GM15510 (cell line): Measurements from ENCODE around the gene PKHD1.

Experiments used
- POLR2A ChIP-seq: IDR thresholded peaks from 3 replicates; pipeline ENCODE4 v1.6.1; 2011; ENCODE audit warnings: borderline replicate concordance; ENCODE audit not compliant: insufficient read length; ENCODE audit errors: extremely low read depth

Gene PKHD1

DNA sequence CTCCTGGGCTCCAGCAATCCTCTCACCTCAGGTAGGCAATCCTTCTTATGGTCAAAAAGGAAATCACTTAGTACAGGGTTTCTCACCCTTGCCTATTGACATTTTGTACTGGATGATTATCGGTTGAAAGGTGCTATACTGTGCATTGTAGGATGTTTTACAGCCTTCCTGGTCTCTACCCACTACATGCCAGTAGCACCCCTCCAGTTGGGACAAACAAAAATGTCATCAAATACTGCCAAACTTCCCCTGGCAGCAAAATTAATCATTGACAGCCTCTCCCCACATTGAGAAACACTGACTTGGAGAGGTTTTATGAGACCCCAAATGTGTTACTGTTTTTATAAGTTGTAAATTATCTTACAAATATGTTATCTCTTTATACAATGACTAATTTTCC is 368.1 kb downstream of the PKHD1 start:
- TF ChIP-seq POLR2A: no peak

DNA sequence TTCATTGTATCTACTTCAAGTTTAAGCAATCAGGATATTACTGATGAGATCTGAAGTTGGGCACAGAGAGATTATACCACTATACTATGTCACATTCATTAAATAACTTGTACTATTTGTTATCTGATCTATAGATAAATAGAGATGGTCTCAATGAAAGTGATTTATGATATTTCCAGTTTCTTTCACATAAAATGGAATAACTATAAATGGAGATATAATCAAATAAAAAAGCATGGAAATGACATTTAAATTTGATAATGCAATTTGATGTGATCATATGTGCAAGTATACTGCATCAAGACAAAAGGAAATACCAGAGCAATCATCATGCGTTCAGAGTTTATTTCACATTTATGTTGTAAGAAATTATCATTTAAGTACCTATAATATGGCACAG is 368.9 kb downstream of the PKHD1 start:
- no peak for TF ChIP-seq POLR2A

DNA sequence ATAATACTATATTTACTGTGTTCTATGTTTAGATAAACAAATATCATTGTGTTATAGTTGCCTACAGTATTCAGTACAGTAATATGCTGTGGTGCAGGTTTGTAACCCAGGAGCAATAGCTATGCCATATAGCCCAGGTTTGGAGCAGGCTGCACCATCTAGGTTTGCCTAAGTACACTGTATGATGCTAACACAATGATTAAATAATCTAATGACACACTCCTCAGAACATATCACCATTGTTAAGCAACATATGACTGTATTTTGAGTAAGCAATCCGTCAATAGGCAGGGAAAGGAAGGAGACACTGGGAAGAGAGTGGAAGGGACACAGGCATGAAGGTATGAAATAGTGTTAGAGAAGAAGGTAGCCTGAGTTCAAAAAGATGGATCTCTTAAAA is 369.9 kb downstream of the PKHD1 start:
- no peak for TF ChIP-seq POLR2A

DNA sequence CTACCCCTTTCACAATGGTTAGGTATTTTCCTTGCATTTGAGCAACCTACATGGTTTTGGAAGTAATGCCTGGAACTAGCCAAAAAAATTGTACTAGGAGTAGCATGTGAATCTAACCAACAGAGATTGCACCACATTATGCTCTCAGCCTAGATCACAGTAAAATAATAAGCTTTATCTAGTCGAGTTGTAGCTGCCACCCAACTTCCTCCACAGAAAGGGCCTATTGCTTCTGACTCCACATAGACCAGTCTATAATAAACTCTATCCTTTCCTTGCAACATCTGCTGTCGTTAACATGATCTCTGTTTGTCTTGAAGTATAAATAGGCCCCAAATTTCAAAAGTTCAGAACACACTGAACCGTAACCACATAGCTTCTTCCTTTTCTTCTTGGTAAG is 375.5 kb downstream of the PKHD1 start:
- no peak for TF ChIP-seq POLR2A

DNA sequence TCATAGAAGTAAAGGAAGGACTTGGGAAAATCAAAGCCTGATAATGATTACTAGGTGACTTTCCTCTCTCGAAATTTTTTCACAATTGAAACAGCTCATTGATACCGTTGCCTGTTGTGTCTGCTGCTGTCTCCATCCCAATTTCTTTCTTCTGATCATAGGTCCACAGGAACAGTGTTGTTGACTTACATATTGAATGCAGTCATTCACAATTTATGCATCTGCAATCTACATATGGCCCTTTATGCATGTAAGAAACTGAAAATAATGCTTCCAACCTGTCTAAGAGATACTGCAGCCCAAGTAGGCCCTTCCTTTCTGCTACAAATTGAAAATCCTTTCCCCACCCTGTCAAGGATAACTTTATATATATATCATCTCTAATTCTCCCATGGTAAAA is 381.3 kb downstream of the PKHD1 start:
- no peak for TF ChIP-seq POLR2A

DNA sequence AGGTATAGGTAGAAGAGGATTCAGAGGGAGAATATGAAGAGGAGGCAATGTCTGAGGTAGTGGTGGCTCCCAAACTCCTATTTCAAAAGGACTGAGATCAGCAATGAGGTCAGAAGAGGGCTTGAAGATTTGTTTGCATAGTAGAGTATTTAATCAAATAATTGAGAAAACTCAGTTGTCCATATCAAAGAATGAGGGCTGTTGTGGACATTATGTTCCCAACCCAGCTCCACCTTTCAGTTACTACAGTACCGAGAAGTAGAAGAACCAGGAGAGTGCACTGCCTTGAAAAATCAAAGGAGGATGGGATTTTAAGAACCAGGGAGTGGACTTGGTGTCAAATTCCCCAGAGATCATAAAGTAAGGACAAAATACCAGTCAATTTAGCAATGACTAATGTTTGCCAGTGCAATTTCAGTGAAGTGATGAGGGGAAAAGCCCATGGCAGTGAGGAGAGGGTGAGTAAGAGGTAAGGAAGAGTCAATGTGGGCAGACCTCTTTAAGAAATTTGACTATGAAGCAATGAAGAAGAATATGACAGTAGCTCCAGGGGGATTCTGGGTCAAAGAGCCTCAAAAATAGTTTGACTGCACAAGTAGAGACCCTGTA is 382.4 kb downstream of the PKHD1 start:
- no peak for TF ChIP-seq POLR2A

DNA sequence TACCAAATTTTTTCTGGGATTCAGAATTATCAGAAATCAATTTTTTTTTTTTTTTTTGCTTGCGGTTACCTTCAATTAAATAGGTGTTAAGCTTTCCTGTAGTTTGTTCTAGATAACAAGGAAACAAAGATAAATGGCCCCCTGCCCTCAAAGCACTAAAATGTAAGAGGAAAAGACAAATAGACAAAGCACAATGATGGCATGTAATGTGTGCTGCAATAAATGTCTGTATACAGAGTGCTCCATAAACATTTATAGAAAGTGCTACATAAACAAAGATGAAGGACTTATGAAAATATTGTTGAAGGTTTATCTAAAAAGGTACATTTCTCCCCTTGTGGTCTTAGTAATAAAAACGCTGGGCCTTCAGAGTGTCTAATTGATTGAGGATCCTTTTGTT is 384.6 kb downstream of the PKHD1 start:
- TF ChIP-seq POLR2A: no peak

DNA sequence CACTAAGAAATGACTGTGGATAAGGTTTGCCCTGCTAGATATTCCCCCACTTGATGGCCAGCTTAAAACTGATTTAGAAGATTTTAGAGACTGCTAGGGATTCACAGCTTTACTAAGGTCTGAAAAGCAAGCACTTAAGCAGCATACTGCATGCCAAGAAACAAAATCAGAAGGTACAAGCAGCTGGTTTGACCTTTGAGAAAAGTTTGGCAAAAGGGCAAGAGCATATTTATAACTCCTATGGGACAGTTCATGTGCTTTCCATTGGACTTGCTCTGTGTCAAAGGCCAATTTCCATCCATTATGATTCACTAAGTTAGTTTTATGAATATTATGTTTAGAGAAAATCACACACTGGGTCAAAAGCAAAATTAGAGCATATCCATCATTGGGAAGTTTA is 402.8 kb downstream of the PKHD1 start:
- TF ChIP-seq POLR2A: no peak

DNA sequence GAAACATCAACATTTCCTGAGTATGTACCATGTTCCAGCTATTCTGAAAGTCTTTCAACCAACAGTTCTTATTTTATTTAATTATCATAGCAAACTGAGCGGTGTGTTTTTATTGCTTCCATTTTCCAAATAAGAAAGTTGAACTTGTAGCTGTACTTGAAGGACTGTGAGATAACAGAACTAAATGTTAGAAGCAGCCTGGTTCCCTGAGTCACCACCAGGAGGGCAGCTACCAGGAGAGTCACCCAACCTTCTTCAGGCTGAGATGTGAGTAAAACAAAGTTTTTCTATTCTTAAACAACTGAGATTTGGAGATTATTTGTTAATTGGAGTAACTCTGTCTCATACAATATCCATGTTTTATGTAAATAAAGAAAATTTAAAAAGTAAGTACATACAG is 403.4 kb downstream of the PKHD1 start:
- TF ChIP-seq POLR2A: no peak

DNA sequence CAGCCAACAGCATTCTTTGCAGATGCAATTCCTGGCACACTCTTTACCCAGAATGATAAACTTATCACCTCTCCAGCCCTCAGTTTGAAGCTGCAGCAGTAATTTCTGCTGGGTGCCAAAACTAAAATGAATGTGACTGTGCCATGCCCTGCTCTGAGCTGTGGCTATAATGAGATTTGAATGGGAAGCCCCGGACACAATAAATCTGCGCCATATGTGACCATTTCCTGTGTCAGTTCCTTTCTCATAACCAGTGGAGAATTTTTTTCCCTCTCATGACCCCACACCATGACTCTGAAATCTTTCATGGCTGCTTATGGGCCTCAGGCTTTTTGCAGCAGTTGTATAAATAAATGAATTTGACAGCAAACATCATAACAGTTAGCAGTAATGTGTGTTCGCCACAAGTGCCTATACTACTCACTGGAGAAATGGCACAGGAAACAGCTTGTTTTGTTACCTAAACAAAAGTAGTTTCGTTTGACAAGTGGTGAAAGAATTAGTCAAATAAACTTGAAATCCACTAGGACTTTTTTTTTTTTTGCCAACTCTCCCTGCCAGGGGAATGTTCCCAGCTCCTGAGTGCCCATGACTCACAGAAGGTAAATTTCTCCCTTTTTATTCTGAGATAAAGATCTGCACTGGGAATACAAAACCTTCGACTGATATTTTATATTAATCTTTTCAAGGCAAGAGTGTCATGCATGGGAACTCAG is 408.4 kb downstream of the PKHD1 start:
- no peak for TF ChIP-seq POLR2A

DNA sequence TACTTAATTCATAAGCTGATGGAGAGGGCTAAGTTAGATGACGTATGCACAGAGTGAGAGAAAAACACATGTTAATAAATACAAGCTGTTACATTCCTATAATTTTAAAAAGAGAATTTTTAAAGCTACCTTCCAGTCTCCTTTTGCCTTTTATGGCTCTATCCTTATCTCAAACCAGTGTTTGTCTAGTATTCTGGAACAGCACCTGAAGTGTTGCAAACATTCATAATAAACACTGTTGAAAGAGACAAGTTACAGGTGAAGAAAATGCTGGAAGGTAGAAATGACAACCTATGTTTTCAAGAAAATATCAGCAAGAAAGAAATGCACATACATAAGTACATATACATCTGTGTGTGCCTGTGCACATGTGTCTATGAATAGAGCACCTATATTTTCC is 409.1 kb downstream of the PKHD1 start:
- TF ChIP-seq POLR2A: no peak

DNA sequence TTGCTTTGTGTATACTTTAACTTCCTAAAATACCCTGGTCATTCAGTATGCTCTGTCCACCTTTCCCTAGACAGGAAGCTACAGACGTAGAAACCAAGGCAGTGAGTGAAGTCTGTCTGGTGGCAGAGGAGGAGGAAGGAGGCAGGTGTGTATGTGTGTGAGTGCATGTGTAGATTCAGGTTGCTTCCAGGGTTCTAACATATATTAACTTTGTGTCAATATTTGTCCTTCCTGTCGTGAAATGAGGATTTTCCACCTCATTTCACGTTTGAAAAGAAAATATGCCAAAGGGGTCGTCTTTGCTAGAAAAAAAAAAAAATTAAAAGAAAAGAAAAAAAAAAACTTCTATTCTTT is 411.5 kb downstream of the PKHD1 start:
- TF ChIP-seq POLR2A: no peak

DNA sequence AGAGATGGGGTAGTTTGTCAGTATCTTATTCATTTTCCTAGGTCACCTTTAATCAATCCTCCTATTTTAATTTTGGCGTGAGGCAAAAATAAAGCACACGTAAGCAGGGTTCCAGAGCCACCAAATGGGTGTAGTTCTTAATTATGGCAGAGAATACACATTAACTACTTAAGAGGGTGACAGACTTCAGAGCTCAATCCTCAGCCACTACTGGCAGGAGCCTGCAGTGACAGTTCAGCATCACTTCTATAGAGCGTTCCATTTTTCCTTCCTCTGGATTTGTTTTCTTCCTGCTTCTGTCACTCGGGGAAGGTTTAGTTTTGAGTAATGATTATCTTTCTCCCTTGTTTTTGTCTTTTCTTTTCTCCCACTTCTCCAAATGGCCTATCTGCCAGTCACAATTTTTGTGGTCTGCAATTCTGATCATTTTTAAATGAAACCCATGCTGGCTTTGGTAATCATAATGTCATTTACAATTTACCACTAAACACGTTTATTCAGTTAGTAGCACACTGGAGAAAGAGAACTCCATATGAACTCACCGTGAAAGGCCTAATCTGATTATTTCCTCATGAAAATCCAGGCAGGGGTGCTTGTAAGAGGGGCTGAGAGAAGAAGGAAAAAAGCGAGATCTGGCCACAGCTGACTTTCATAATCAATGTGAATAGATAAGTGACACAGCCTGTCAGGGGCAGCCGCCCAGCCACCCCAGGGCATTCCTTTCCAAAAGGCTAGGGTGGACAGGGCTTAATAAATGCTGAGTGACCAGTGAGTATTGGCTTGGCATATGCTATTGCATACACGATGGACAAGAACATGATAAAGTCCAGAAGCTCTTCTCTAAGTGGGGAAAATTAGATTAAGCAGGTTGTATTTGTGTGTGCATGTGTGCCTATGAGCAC is 412.1 kb downstream of the PKHD1 start:
- no peak for TF ChIP-seq POLR2A

DNA sequence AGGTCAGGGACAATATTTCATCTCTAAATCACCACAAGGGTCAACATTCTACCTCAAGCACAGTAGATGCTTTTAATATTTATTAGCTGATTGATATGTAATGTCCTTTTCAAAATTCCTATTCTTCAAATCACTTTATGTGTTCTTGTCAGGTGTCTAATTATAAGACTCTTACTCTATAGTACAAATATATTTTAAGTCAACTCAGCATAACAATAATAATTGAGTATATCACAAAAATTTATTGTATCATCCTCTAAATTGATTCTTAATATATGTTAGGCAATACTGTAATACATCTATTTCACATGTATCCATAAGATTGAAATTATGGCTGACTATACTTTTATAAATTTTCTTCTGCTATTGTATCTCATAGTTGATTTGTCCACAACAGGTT is 423.9 kb downstream of the PKHD1 start:
- no peak for TF ChIP-seq POLR2A

DNA sequence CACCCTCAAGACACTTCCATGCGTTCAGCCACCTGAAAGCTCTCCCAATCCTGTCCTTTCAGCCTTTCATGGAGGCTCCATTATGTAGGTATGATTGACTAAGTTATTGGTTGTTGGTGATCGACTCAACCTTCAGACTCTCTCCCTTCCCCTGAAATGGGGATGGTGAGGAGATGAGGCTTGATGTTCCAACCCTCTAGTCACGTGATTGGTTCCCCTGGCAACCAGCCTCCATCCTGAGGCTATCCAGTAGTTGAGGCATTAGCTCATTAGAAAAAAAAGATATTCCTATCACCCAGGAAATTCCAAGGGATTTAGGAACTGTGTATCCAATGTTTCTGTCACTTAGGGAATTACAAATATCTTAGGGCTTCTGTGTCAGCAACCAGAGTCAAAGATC is 426.6 kb downstream of the PKHD1 start:
- no peak for TF ChIP-seq POLR2A

DNA sequence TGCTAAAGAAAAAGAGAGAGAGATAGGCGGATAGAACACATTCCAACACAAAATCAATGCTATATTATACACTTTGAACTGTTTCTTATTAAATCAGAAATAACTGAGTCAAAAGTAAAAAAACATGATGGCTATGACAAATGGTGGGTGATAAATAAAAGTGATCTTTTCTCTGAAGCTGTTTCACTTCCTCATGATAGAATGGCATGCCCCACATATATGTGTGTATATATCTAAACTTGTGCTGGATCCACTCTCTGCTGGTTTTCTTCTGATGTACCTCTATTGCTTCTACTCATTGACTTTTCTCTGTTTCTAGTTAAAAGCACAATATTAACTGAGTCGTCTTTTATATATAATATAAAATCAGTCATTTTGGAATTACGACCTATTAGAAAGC is 429.9 kb downstream of the PKHD1 start:
- TF ChIP-seq POLR2A: no peak
